ENCODE data around the gene RBCK1. TPM values are rescaled to one million over a fixed set of nuclear protein-coding genes. Genes with fewer than 3 reads are reported as not detected.

RBCK1 gene
- total and polyA plus RNA-seq, 9 of the 15 experiments (the other 6 are each of a cell fraction or from before 2014, with no cell fraction given), result 5.9 to 59.3 (median 26.5) TPM

- TF ChIP-seq MAX (CRISPR knock-in tag; IDR thresholded peaks at IDR 0.05), result peak; percentile 20; the same call in 1 of the 2 replicates
Measured at GRCh38 chr20:409697-410559, 1.8 kb downstream of the RBCK1 start (continued).

- intact Hi-C loops (cut with micrococcal nuclease), result no loop called here
- POLR2A ChIA-PET, result interaction anchor here (0.9 kb wide), 1 partner anchor 10 kb away, joined by 3 read pairs; no protein-coding TSS in a partner anchor
- Histone ChIP-seq H3K27me3 (ENCODE audit: control insufficient read depth in 2 of 2, insufficient read depth in 2 of 2, low read length in 2 of 2) (no peaks in the 10 kb centered on the region), H3K79me2 (ENCODE audit: control insufficient read depth, insufficient read depth, low read length) (peaks cover 36% of the 10 kb centered on the region), H3K9ac (ENCODE audit: insufficient read depth in 1 of 2, low read depth in 2 of 2, low read length in 2 of 2) (no peak overlapping the region), H3K9me3 (replicated peaks; ENCODE audit: control insufficient read depth, insufficient read depth, low read depth, low read length) (peaks cover 2% of the 10 kb centered on the region), H3K36me3 (ENCODE audit: control insufficient read depth, insufficient read depth, low read length) (peaks cover 30% of the 10 kb centered on the region; the same call in 2 of the 3 replicates), H3K4me1 (replicated peaks in 1 of 2; ENCODE audit: control insufficient read depth in 2 of 2, insufficient read depth in 2 of 2, low read length in 2 of 2) (peaks cover 17 to 22% of the 10 kb centered on the region in 2 experiments; a peak in 4 of 5 replicates), H3K9me1 (ENCODE audit: control insufficient read depth, insufficient read depth, low read length) (no peaks in the 10 kb centered on the region), H2AFZ (ENCODE audit: low read depth, low read length) (no peak overlapping the region), H3K4me3 (no peak overlapping the region), H4K20me1 (replicated peaks; ENCODE audit: control insufficient read depth, insufficient read depth, low read length) (no peaks in the 10 kb centered on the region), H3K4me2 (ENCODE audit: insufficient read depth, low read length) (no peak overlapping the region), H3K27ac (ENCODE audit: extremely low read depth, low read depth, low read length) (no peak overlapping the region)
- ATAC-seq (no peak), DNase-seq (ENCODE audit: extremely low read depth in 1 of 4, low spot score in 3 of 4) (no peak), FAIRE-seq (no peak)
- CTCF ChIA-PET (ENCODE audit: low intra/inter-chr PET ratio), result no interaction called here
- WGBS (ENCODE audit: insufficient coverage, low coverage, missing lambda C conversion rate), result 95% methylated on average over 3 of the region's 3 CpGs
- in situ Hi-C loops (cut with MboI), result no loop called here
- no TSS peak for BruUV-seq (replicated peaks)
- TF ChIP-seq ZBTB5 (IDR thresholded peaks at IDR 0.05), result no peak
- TF ChIP-seq CBX3 (IDR thresholded peaks at IDR 0.05; ENCODE audit: borderline replicate concordance in 1 of 2, low read length in 2 of 2), result peak in 1 of 2 experiments; percentile 56; a peak in 2 of 3 replicates
- TF ChIP-seq AFF1 (IDR thresholded peaks at IDR 0.05; ENCODE audit: low read depth in 1 of 2, partially characterized antibody in 2 of 2), result peak in 1 of 2 experiments; percentile 99
- no peak for TF ChIP-seq LCOR (CRISPR knock-in tag; IDR thresholded peaks at IDR 0.05)
Measured at GRCh38 chr20:412081-412480, 4.0 kb downstream of the RBCK1 start.
